Medulla oblongata (tissue), 1 donor: ENCODE results near the gene LPAR2.
"Not testable (repeated sequence)": the region's sequence is repeated elsewhere in the genome, so short reads cannot be mapped to it uniquely, and the experiment has no call there.

Experiments used
- DNase-seq: peaks from one replicate; pipeline ENCODE4 v3.0.0-alpha.2; 2015; ENCODE audit errors: extremely low spot score

Gene LPAR2

GRCh38 chr19:19631346-19631745 is 3.3 kb upstream of the LPAR2 start:
- no peak for DNase-seq

DNA sequence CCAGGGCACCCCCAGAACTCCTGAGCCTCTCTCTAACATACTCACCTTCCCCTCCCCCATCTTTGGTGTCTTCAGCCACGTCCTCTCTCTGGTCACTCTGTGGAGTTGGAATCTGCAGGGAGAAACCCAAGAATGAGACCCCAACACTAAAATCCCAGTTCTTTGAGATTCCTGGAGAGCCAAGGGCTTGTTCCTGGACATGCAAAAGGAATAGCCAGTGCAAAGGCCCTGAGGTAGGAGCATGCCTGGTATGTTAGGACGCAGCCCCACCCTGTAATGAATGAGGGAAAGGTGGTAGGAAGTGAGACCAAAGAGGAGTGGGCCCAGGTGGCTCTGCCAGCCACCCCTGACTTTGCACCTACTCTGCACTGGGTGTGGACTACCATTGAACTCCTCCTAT is 2.4 kb upstream of the LPAR2 start:
- DNase-seq = no peak

- no peak for DNase-seq
Measured at GRCh38 chr19:19630062-19630414, 2.0 kb upstream of the LPAR2 start.

GRCh38 chr19:19628501-19629134 is 598 bp upstream of the LPAR2 start:
- no peak for DNase-seq

DNA sequence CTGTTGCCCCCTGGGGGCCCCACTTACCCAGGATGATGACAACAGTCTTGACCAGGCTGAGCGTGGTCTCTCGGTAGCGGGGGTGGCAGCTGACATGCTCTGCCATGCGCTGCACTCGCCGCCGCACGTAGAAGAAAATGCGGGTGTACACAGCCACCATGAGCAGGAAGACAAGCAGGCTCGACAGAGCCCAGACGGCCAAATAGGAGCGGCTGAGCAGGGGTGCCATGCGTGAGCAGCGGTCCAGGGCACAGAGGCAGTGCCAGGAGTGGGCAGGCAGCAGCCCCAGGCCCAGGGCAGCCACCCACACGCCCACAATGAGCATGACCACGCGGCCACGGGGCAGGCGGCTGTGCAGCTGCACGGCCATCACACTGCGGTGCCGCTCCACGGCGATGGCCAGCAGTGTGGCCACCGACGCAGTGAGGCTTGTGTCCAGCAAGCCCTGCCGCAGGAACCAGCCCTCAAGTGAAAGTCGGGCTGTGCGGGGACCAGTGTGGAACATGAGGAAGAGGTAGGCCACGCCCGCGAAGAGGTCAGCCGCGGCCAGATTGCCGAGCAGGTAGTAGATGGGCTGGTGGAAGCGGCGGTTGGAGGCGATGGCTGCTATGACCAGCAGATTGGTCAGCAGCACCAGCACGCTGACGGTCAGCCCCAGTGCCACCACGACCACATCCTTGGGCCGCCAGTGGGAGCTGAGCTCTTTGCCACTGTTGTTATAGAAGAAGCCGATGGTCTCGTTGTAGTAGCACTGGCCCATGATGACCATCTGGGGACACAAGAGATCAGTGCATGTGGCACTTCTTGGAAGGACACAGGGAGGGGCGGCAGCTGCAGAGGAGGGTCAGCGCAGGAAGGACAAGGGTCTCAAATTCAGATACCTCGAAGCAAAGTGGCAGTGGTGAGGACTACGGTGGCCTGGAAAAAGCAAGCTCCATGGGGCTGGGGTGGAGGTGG is 1.2 kb downstream of the LPAR2 start:
- no peak for DNase-seq

DNA sequence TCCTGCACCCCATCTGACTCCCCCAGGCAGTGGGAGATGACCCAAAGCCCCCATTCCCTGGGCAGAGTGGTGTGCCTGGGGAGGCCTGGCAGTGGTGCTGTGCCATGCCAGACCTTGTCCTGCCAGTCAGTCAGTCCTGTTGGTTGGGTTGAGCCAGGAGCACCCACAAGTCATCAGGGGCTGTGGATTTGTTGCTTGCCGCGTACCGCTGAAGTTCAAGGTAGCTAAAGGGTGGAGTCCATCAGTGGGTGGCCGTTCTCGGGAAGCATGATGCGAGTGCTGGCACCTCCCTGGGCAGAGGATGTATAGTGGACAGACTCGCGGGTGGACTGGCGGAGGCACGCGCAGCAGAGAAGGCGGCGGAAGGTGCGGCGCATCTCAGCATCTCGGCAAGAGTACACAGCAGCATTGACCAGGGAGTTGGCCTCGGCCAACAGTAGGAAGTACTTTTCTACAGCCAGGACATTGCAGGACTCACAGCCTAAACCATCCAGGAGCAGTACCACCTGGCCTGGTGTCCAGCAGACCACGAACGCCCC is 3.9 kb downstream of the LPAR2 start:
- no peak for DNase-seq

DNA sequence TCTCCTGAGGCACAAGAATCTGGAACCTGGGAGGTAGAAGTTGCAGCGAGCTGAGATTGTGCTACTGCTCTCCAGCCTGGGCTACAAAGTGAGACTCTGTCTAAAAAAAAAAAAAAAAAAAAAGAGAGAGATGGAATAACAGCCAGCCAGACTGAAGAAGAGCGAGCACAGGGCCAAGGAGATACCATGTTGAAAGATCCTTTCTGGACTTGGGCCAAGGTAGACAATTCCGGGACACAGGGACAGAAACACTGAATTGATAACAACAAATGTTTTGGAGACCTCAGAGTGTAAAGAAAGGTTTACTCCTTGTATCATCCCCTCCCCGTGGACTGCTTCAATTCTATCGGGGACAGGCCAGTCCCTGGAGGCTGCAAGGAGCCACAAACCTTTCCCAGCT is 4.6 kb downstream of the LPAR2 start:
- no peak for DNase-seq

DNA sequence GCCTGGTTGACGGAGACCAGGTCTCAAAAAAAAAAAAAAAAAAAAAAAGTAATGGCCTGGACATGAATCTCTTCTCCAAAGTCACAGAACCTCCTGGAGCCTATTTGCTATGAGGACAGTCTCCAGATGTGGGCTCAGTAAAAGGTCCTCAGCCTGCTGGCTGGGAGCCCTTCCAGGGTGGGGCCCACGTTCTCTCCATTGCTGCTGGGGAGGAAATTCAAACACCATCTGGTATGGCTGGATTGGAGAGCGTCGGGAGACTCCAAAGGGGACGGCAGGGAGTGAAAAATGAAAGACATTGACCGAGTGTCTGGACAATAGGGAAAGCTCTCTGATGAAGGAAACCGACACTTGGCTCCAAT is 8.2 kb downstream of the LPAR2 start:
- no peak for DNase-seq

GRCh38 chr19:19619181-19619848 is 8.7 kb downstream of the LPAR2 start:
- DNase-seq = no peak

- peak; percentile 92 for DNase-seq
Measured at GRCh38 chr19:19618219-19619051, 9.6 kb downstream of the LPAR2 start, which contains the start of gene PBX4. Gene PBX4, minus strand, starts transcription at chr19:19618687. Its CDS starts 58 bp downstream, at chr19:19618629.

GRCh38 chr19:19615086-19615485 is 12.9 kb downstream of the LPAR2 start:
- DNase-seq = no peak

GRCh38 chr19:19613506-19613905 is 14.5 kb downstream of the LPAR2 start:
- no peak for DNase-seq

GRCh38 chr19:19610376-19611202 is 17.4 kb downstream of the LPAR2 start:
- DNase-seq = no peak

DNA sequence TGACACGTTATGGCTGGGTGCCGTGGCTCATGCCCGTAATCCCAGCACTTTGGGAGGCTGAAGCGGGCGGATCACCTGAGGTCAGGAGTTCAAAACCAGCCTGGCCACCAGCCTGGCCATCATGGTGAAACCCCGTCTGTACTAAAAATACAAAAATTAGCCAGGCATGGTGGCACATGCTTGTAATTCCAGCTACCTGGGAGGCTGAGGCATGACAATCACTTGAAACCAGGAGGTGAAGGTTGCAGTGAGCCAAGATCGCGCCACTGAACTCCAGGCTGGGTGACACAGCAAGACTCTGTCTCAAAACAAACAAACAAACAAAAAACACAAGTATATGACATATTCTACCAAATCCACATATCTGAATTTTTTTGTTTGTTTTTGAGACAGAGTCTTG is 21.3 kb downstream of the LPAR2 start:
- DNase-seq = not testable (repeated sequence)

DNA sequence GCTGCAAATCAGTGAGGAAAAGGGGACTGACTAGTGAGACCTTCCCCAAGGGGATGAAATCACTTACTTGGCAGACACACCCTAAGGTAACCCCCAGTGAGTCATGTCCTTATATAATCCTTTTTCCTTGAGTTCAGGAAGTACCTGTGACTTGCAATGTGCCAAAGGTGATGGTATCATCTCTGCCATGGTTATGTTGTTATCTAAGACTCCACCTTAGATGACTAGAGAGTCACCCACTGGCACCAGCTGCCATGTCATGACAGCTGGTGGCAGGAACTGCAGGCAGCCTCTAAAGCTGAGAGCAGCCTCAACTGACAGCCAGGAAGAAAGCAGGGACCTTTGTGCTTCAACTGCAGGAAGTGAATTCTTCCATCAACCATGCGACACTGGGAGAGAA is 22.0 kb downstream of the LPAR2 start:
- DNase-seq = no peak

GRCh38 chr19:19602713-19603324 is 25.2 kb downstream of the LPAR2 start:
- no peak for DNase-seq

GRCh38 chr19:19602136-19602712 is 25.8 kb downstream of the LPAR2 start:
- no peak for DNase-seq

DNA sequence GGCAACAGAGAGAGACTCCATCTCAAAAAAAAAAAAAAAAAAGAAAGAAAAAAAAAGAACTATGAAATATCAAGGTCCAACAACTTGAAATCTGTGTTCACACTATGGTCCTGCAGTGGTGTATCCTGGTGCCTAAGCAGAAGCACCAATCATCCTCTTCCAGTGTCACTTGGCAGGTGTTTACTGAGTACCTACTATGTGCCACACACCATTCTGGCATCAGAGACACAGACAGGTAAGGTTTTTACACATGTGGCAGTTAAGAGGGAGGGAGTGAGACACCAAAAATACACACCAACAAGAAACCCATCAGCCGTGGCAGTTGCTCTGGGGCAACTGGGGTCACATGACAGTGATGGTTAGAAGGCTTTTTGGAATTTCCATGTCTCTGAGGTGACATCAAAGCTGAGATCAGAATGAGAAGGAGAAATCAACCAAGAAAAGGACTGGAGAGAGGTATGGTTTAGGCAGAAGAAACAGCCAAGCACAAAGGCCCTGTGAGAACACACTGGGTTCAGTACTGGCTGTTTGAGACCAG is 27.2 kb downstream of the LPAR2 start:
- DNase-seq = no peak

- not testable (repeated sequence) for DNase-seq
Measured at GRCh38 chr19:19598728-19599451, 29.1 kb downstream of the LPAR2 start.
